Heart left ventricle (tissue), 13 donors: ENCODE results near the gene SLA2.

Source experiments
- CTCF ChIP-seq, 12 donors: fragments of 200-600 bp; sonication (generic) in 4 of 12; IDR thresholded peaks; one replicate each; pipeline versions ENCODE4 v1.5.0 to v1.8.0; 2018 to 2022; ENCODE audit warnings: antibody characterized with exemption in 12 of 12, mild to moderate bottlenecking in 5 of 12
- POLR2A ChIP-seq, 2 donors: fragments of 450-650 bp; IDR thresholded peaks; one replicate each; pipeline ENCODE4 v1.6.1; 2017; ENCODE audit warnings: antibody characterized with exemption in 2 of 2, mild to moderate bottlenecking in 2 of 2, moderate library complexity in 2 of 2
- donor health status: ischemic (EF 13 %, LVEDD 7.1; RV severe dilation, severe dysfunction).
- donor health status: DM: no; HTN: yes; CAD: no.
- donor health status: DM: no; HTN: no; CAD: no.
- donor health status: ischemic (EF 25% LVEDD 6.9; RV normal size, moderate dysfunction).
- donor health status: ischemic (EF 25% LVEDD 5.7; RV mildly dilated, moderate dysfunction).
- donor health status: ischemic (EF 35%, LVEDD 5.7; RV mildly dilated, moderate dysfunction).
- donor health status: nonischemic (EF 11% LVEDD 7.7; RV severe dilation, severe dysfunction).
- donor health status: DM: yes; HTN: yes; CAD: no.
- donor health status: PGD.
- donor health status: ischemic (EF 29% LVEDD 5.4; RV normal size, mild dysfunction).
- donor health status: nonischemic (EF 23%, LVEDD 6.1; RV moderate dilation, normal function).

GRCh38 chr20:36582322-36582721, 63.7 kb downstream of the SLA2 start:
- TF ChIP-seq CTCF (IDR thresholded peaks at IDR 0.05): no peak
- TF ChIP-seq POLR2A (IDR thresholded peaks at IDR 0.05): no peak
